HG03521 (cell line): ENCODE measurements around the gene PXDC1.
A peak's percentile ranks its signal among the peaks of the same experiment; 100 is the strongest.

Source experiments
- ATAC-seq: cut with Tn5 transposase; IDR thresholded peaks from one replicate; pipeline ENCODE4 v1.9.1; 2021; ENCODE audit warnings: mild to moderate bottlenecking, moderate library complexity; ENCODE audit not compliant: unreplicated experiment

The PXDC1 gene

GRCh38 chr6:3749067-3749841, 2.3 kb downstream of the PXDC1 start:
- ATAC-seq = no peak

- ATAC-seq = no peak
Measured at GRCh38 chr6:3748208-3749066, 3.1 kb downstream of the PXDC1 start.

- ATAC-seq = no peak
Measured at GRCh38 chr6:3747100-3747737, 4.3 kb downstream of the PXDC1 start.

GRCh38 chr6:3746696-3747095, 4.8 kb downstream of the PXDC1 start:
- no peak for ATAC-seq

GRCh38 chr6:3746119-3746691, 5.3 kb downstream of the PXDC1 start:
- no peak for ATAC-seq

GRCh38 chr6:3745566-3746118, 5.9 kb downstream of the PXDC1 start:
- no peak for ATAC-seq

- no peak for ATAC-seq
Measured at GRCh38 chr6:3744901-3745470, 6.5 kb downstream of the PXDC1 start.

- ATAC-seq = no peak
Measured at GRCh38 chr6:3744211-3744900, 7.2 kb downstream of the PXDC1 start.

GRCh38 chr6:3743541-3743940, 8.0 kb downstream of the PXDC1 start:
- ATAC-seq = no peak

GRCh38 chr6:3742426-3743344, 8.8 kb downstream of the PXDC1 start:
- peak; percentile 73 for ATAC-seq

GRCh38 chr6:3742076-3742425, 9.5 kb downstream of the PXDC1 start:
- ATAC-seq = no peak

- ATAC-seq = no peak
Measured at GRCh38 chr6:3741477-3741871, 10.0 kb downstream of the PXDC1 start.

GRCh38 chr6:3740551-3741476, 10.7 kb downstream of the PXDC1 start:
- ATAC-seq = no peak

- no peak for ATAC-seq
Measured at GRCh38 chr6:3739311-3739897, 12.1 kb downstream of the PXDC1 start.

- ATAC-seq = no peak
Measured at GRCh38 chr6:3738381-3739131, 13.0 kb downstream of the PXDC1 start.

GRCh38 chr6:3737831-3738210, 13.7 kb downstream of the PXDC1 start:
- ATAC-seq = no peak
